ENCODE data around the gene NPHP1.
"Not testable (repeated sequence)": the region's sequence is repeated elsewhere in the genome, so short reads cannot be mapped to it uniquely, and the experiment has no call there.

NPHP1 gene

DNA sequence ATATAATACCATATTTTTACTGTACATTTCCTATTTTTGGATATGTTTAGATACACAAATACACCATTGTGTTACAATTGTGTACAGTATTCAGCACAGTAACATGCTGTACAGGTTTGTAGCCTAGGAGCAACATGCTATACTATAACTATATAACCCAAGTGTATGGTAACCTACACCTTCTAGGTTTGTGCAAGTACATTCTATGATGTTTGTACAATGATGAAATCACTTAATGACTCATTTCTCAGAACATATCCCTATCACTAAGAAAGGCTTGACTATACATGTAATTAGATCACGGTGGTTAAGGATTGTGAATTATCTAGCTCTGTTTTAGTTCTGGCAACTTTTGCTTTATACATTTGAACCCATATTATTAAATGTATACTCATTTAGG, 31.3 kb downstream of the NPHP1 start:
- no peak overlapping the region for H3K4me3 ChIP-seq (replicated peaks; ENCODE audit: low read depth, low read length)
- TF ChIP-seq, protein P1, sequence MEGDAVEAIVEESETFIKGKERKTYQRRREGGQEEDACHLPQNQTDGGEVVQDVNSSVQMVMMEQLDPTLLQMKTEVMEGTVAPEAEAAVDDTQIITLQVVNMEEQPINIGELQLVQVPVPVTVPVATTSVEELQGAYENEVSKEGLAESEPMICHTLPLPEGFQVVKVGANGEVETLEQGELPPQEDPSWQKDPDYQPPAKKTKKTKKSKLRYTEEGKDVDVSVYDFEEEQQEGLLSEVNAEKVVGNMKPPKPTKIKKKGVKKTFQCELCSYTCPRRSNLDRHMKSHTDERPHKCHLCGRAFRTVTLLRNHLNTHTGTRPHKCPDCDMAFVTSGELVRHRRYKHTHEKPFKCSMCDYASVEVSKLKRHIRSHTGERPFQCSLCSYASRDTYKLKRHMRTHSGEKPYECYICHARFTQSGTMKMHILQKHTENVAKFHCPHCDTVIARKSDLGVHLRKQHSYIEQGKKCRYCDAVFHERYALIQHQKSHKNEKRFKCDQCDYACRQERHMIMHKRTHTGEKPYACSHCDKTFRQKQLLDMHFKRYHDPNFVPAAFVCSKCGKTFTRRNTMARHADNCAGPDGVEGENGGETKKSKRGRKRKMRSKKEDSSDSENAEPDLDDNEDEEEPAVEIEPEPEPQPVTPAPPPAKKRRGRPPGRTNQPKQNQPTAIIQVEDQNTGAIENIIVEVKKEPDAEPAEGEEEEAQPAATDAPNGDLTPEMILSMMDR (IDR thresholded peaks at IDR 0.05; ENCODE audit: low read depth, low read length, missing control alignments): no peak
- DNase-seq (ENCODE audit: extremely low read depth, low read depth): no peak

- no peak for DNase-seq (ENCODE audit: extremely low read depth, low read depth)
- TF ChIP-seq, protein P1 (IDR thresholded peaks at IDR 0.05; ENCODE audit: low read depth, low read length, missing control alignments): no peak
- H3K4me3 ChIP-seq (replicated peaks; ENCODE audit: low read depth, low read length): no peak overlapping the region
These were observed 32.3 kb downstream of the NPHP1 start for GRCh38 chr2:110172506-110172905.

- no peak overlapping the region for H3K4me3 ChIP-seq (replicated peaks; ENCODE audit: low read depth, low read length)
- TF ChIP-seq, protein P1 (IDR thresholded peaks at IDR 0.05; ENCODE audit: low read depth, low read length, missing control alignments): no peak
- DNase-seq (ENCODE audit: extremely low read depth, low read depth): no peak
These were observed 34.7 kb downstream of the NPHP1 start for GRCh38 chr2:110170102-110170501.

DNA sequence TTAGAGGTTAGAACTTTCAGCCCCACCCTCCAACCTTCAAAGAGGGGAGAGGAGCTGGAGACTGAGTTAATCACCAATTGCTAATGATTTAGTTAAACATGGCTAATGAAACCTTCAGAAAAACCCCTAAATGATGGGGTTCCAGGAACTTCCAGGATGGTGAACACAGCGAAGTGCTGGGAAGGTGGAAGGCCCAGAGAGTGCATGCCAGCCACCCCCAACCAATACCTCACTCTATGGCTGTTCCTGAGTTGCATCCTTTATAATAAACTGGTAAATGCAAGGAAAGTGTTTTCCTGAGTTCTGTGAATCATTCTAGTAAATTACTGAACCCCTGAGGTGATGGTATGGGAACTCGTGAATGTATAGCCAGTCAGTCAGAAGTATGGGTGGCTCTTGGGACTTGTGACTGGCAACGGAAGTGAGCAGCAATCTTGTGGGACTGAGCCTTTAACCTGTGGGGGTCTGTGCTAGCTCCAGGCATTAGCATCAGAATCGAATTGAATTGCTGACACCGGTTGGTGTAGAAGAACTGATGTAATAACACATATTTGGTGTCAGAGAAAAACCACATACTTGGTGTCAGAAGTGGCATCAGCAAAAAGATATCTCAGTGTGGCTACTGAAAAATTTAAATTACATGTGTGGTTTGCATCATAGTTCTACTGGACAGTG, 37.4 kb downstream of the NPHP1 start:
- DNase-seq (ENCODE audit: extremely low read depth, low read depth): no peak
- TF ChIP-seq, protein P1 (IDR thresholded peaks at IDR 0.05; ENCODE audit: low read depth, low read length, missing control alignments): no peak

DNA sequence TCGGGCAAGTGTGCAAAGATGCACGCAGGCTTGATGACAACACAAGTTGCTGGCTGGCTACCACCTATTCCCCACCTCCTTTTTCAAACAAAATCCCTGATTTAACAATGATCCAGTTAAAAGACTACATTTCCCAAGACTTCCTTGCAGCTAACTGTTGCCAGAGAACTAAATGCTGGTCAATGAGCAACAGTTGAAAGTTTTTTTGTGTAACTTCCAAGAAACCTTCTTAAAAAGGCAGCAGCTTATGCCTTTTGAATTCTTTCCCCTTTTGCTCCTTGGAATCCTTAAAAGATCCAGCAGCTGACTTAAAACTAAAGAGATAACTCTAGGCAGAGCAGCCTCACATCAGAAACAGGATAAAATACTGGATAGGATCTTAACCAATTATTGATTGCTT, 38.5 kb downstream of the NPHP1 start:
- DNase-seq (ENCODE audit: extremely low read depth, low read depth): no peak
- TF ChIP-seq, protein P1 (IDR thresholded peaks at IDR 0.05; ENCODE audit: low read depth, low read length, missing control alignments): no peak

More for the DNA sequence above, 37.4 kb downstream of the NPHP1 start:
- no peak overlapping the region for H3K4me3 ChIP-seq (replicated peaks; ENCODE audit: low read depth, low read length)

DNA sequence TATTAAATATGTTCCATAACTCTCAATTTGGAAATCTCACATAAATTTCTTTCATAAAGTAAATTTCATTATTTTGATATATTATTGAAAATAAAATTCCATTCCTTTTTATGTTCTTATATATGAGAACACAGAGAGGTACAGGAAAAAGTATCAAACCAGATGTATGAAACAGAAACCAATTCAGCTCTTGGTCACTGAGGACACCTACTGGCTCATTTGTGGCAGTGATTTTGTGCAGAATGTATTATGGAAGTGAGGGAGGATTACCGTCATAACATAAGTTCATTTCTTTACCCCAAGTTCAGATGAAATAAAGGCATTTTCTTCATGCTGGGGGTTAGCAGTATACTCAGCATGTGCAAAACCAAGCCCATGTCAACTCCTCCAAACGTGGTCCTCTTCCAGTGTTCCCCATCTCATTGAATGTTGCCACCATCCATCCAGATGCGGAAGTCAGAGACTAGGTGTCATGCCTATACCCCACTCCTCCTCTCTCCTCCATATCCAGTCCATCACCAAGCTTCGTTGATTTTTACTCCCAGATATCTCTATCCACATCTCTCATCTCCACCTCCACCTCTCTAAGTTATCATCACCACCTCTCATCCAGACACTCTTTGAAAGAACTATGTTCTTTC, 47.5 kb downstream of the NPHP1 start:
- TF ChIP-seq, protein P1 (IDR thresholded peaks at IDR 0.05; ENCODE audit: low read depth, low read length, missing control alignments): peak; percentile 72
- DNase-seq (ENCODE audit: extremely low read depth, low read depth): peak; percentile 59
- H3K4me3 ChIP-seq (replicated peaks; ENCODE audit: low read depth, low read length): no peak overlapping the region

More for the DNA sequence above, 38.5 kb downstream of the NPHP1 start:
- H3K4me3 ChIP-seq (replicated peaks; ENCODE audit: low read depth, low read length): no peak overlapping the region

DNA sequence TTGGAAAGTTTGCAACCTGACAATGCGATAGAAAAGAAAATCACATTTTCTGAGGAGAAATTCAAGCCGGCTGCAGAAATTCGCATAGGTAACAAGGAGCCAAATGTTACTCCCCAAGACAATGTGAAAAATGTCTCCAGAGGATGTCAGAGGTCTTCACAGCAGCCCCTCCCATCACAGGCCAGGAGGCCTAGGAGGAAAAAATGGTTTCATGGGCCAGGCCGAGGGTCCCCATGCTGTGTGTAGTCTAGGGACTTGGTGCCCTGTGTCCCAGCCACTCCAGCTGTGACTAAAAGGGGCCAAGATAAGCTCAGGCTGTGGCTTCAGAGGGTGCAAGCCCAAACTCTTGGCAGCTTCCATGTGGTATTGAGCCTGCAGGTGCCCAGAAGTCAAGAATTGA, 50.0 kb downstream of the NPHP1 start:
- DNase-seq (ENCODE audit: extremely low read depth, low read depth); H3K4me3 ChIP-seq (replicated peaks; ENCODE audit: low read depth, low read length): not testable (repeated sequence)

GRCh38 chr2:110154188-110154587, 50.6 kb downstream of the NPHP1 start:
- not testable (repeated sequence) for H3K4me3 ChIP-seq (replicated peaks; ENCODE audit: low read depth, low read length); DNase-seq (ENCODE audit: extremely low read depth, low read depth)

All from HFF-Myc (cell line).